GM12878 (cell line): Measurements from ENCODE around the gene SERP1. TPM values are rescaled to one million over a fixed set of nuclear protein-coding genes. Genes with fewer than 3 reads are reported as not detected.
A peak's percentile ranks its signal among the peaks of the same experiment; 100 is the strongest.

ENCODE experiments used
- ATAC-seq: fragments of 200-7000 bp; cut with Tn5 transposase; 3 replicates; pipeline ENCODE4 v1.9.1; 2020; ENCODE audit warnings: mild to moderate bottlenecking, moderate library complexity
- BruUV-seq: library from RNA; stranded (reverse); fragments of 400-500 nt; replicated peaks from 2 replicates; lab custom pipeline; 2021; lab: Mats Ljungman, UMichigan
- CTCF ChIA-PET: fragments of 300-600 bp; sonication (Branson Sonifier 250); formaldehyde crosslinking; extraction: SDS; loops from one replicate; lab custom pipeline; 2021; ENCODE audit warnings: inconsistent platforms; lab: Yijun Ruan, JAX
- POLR2A ChIA-PET: fragments of 350-600 bp; formaldehyde crosslinking; extraction: SDS; loops from one replicate; lab custom pipeline; 2021; ENCODE audit warnings: inconsistent platforms; lab: Charles Lee
- RAD21 ChIA-PET: fragments of 300-600 bp; sonication (Branson Sonifier 250); formaldehyde crosslinking; loops from one replicate; lab custom pipeline; 2023; ENCODE audit warnings: antibody characterized with exemption; ENCODE audit not compliant: unreplicated experiment; lab: Charles Lee
- SMC1A ChIA-PET: fragments of 300-600 bp; sonication (Branson Sonifier 250); formaldehyde crosslinking; loops from one replicate; lab custom pipeline; 2023; ENCODE audit not compliant: unreplicated experiment, uncharacterized antibody; lab: Charles Lee
- DNase-seq: peaks from one replicate; pipeline ENCODE4 v3.0.0-alpha.2; 2011; ENCODE audit warnings: low read depth, low spot score
- FAIRE-seq: peaks from 3 replicates; lab custom pipeline; 2011; peaks lifted over from hg19 to GRCh38; lab: Jason Lieb, UNC
- H2AFZ ChIP-seq: 2 replicates; pipeline ENCODE4 v1.6.0; 2011; ENCODE audit warnings: low read depth, low read length, control low read depth; ENCODE audit not compliant: control insufficient read depth
- H3K27ac ChIP-seq: 2 replicates; pipeline ENCODE4 v1.5.1; 2011; ENCODE audit warnings: control low read depth; ENCODE audit not compliant: control insufficient read depth, insufficient read depth
- H3K27me3 ChIP-seq, 2 experiments: replicated peaks in 1 of 2; 2 replicates each; pipeline versions ENCODE4 v1.6.0 to v1.6.1; 2011; ENCODE audit warnings: low read length in 1 of 2; ENCODE audit not compliant: control insufficient read depth in 2 of 2, insufficient read depth in 2 of 2
- H3K36me3 ChIP-seq, 2 experiments: 2 replicates each; pipeline ENCODE4 v1.5.1; 2011; ENCODE audit warnings: low read length in 1 of 2; ENCODE audit not compliant: control insufficient read depth in 2 of 2, insufficient read depth in 2 of 2
- H3K4me1 ChIP-seq: 2 replicates; pipeline ENCODE4 v1.6.1; 2011; ENCODE audit warnings: mild to moderate bottlenecking, low read length, moderate library complexity, mixed read lengths; ENCODE audit not compliant: control insufficient read depth, insufficient read depth
- H3K4me2 ChIP-seq: 2 replicates; pipeline ENCODE4 v1.6.0; 2011; ENCODE audit warnings: control low read depth; ENCODE audit not compliant: control insufficient read depth, insufficient read depth
- H3K4me3 ChIP-seq: fragments of 200-600 bp; sonication (generic); 2 replicates; pipeline ENCODE4 v1.5.1; 2016
- H3K79me2 ChIP-seq: 2 replicates; pipeline ENCODE4 v1.6.0; 2011; ENCODE audit warnings: low read length; ENCODE audit not compliant: control insufficient read depth, insufficient read depth
- H3K9ac ChIP-seq: 2 replicates; pipeline ENCODE4 v1.8.0; 2011; ENCODE audit warnings: low read length, control low read depth, mixed read lengths; ENCODE audit not compliant: control insufficient read depth, insufficient read depth
- H3K9me3 ChIP-seq: replicated peaks from 3 replicates; pipeline ENCODE4 v1.5.1; 2011; ENCODE audit warnings: mild to moderate bottlenecking, low read length; ENCODE audit not compliant: control insufficient read depth, insufficient read depth
- H4K20me1 ChIP-seq: 2 replicates; pipeline ENCODE4 v1.6.0; 2011; ENCODE audit not compliant: control insufficient read depth, insufficient read depth
- ATF3 ChIP-seq: IDR thresholded peaks from 2 replicates; pipeline ENCODE4 v1.6.1; 2011; ENCODE audit warnings: low read depth, mild to moderate bottlenecking, low read length, moderate library complexity, borderline replicate concordance; ENCODE audit errors: extremely low read depth
- ETV6 ChIP-seq, 2 experiments: fragments of 450-650 bp in 1 of 2; IDR thresholded peaks in 1 of 2; conservative IDR thresholded peaks in 1 of 2; 2 replicates each; pipeline ENCODE4 v1.6.1; 2014; ENCODE audit warnings: antibody characterized with exemption in 1 of 2, borderline replicate concordance in 1 of 2, low read depth in 1 of 2, mild to moderate bottlenecking in 1 of 2, moderate library complexity in 1 of 2
- IKZF1 ChIP-seq: fragments of 450-650 bp; conservative IDR thresholded peaks from 2 replicates; pipeline ENCODE4 v1.6.1; 2017; ENCODE audit warnings: antibody characterized with exemption, mild to moderate bottlenecking
- JUND ChIP-seq: IDR thresholded peaks from 2 replicates; pipeline ENCODE4 v1.6.1; 2012; ENCODE audit warnings: low read depth, mild to moderate bottlenecking, low read length, improper control_type of control experiment, moderate library complexity
- PBX3 ChIP-seq: IDR thresholded peaks from 2 replicates; pipeline ENCODE4 v1.6.1; 2011; ENCODE audit warnings: mild to moderate bottlenecking, low read depth, low read length, moderate library complexity; ENCODE audit not compliant: insufficient replicate concordance
- STAT1 ChIP-seq: fragments of 450-650 bp; conservative IDR thresholded peaks from 2 replicates; pipeline ENCODE4 v1.6.1; 2014; ENCODE audit warnings: antibody characterized with exemption, mild to moderate bottlenecking
- YY1 ChIP-seq: IDR thresholded peaks from 2 replicates; pipeline ENCODE4 v1.6.1; 2011; ENCODE audit warnings: low read depth, mild to moderate bottlenecking, low read length
- ZNF24 ChIP-seq: fragments of 450-650 bp; IDR thresholded peaks from 2 replicates; pipeline ENCODE4 v1.6.1; 2017; ENCODE audit warnings: antibody characterized with exemption, mild to moderate bottlenecking
- WGBS: methylation state at CpG from one replicate; pipeline ENCODE4 v1.1.6; 2016; ENCODE audit warnings: low lambda C conversion rate; ENCODE audit not compliant: insufficient replicate concordance, insufficient coverage; ENCODE audit errors: missing lambda C conversion rate; 5-methylcytosine and 5-hydroxymethylcytosine counted together
- in situ Hi-C: fragments of 300-500 bp; cut with MboI; formaldehyde crosslinking; loops from 9 replicates; pipeline ENCODE4 v1.14.3; 2018; ENCODE audit warnings: mixed read lengths
- intact Hi-C: fragments of 100-400 bp; cut with micrococcal nuclease; formaldehyde crosslinking; loops from one replicate; pipeline ENCODE4 v1.14.2; 2022; ENCODE audit not compliant: unreplicated experiment
- polyA plus RNA-seq, 11 experiments: library from polyadenylated mRNA; depleted of rRNA in 4 of 11; unstranded in 6 of 11; stranded (reverse) in 5 of 11; fragments of >200 nt; fragmentation: Nextera tagmentation in 4 of 11; fragmentation: Illumina TruSeq in 1 of 11; extraction: Ambion mirVana in 4 of 11; extraction: Trizol in 1 of 11; gene quantifications; 1 replicate in 1 of 11; 2 replicates in 10 of 11; pipeline versions ENCODE4 v1.2.1 to v1.2.3, GENCODE V29; 2011 to 2016; ENCODE audit warnings: inconsistent platforms in 2 of 11, missing spikeins in 2 of 11, low read depth in 1 of 11
- total RNA-seq, 4 experiments: library from RNA; depleted of rRNA in 3 of 4; stranded (reverse); fragments of >200 nt in 3 of 4; fragmentation: Illumina TruSeq in 1 of 4; extraction: Trizol in 1 of 4; gene quantifications; 2 replicates each; pipeline versions ENCODE4 v1.2.1 to v1.2.3, GENCODE V29; 2013 to 2021
- TF ChIP-seq, protein P1 (sequence below): fragments of 450-650 bp; IDR thresholded peaks from 2 replicates; pipeline ENCODE4 v1.6.1; 2018; ENCODE audit warnings: mild to moderate bottlenecking, low read depth, moderate library complexity; ENCODE audit not compliant: partially characterized antibody

The SERP1 gene
- total and polyA plus RNA-seq, 10 of the 15 experiments (the other 5 are each of a cell fraction or from before 2014, with no cell fraction given): 31.1 to 242 (median 87.0) TPM

DNA sequence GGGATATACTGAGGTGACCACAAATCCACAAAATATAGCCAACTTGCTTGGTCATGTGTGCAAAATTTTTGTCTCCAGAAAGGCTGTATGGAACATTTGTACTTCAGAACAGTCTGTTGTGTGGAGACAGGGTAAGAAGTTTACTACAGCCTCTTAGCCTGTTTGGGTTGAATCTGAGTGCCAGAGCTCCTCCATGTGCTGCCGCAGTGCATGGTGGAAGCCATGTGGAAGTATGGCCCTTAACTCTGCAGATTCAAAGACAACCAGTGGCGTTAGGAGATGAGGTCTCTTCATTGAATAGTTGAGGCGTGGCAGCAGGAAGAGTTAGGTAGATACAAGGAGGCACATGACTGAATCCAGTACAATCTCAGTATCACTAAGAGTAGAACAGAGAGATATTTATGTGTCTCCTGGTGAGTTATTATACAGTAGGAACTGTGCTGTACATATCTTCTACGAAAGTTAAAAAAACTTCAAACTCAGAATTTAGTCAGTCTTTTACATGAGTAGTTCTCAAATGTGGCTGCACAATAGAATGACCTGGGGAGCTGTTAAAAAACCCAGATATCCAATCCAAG, 9.7 kb upstream of the SERP1 start:
- Histone ChIP-seq H3K27me3 (no peaks in the 10 kb centered on the region), H3K4me3 (no peak overlapping the region), H2AFZ (no peak overlapping the region), H3K9ac (no peak overlapping the region), H3K27ac (no peak overlapping the region), H3K9me3 (no peaks in the 10 kb centered on the region; the same call in 2 of the 3 replicates), H3K36me3 (peaks cover 0 to 19% of the 10 kb centered on the region in 2 experiments; a peak in 3 of 4 replicates), H3K79me2 (peaks cover 50% of the 10 kb centered on the region), H4K20me1 (no peaks in the 10 kb centered on the region), H3K4me1 (no peaks in the 10 kb centered on the region), H3K4me2 (no peak overlapping the region)
- no TSS peak for BruUV-seq
- intact Hi-C loops (no loop called here), in situ Hi-C loops (no loop called here)
- RAD21 ChIA-PET: interaction anchor here (1.2 kb wide), 1 partner anchor 9 kb away, joined by 4 read pairs; the partner anchor contains the start of gene EIF2A
- TF ChIP-seq YY1: no peak
- no peak for TF ChIP-seq ZNF24
- no peak for TF ChIP-seq IKZF1
- TF ChIP-seq JUND: no peak
- TF ChIP-seq, protein P1, sequence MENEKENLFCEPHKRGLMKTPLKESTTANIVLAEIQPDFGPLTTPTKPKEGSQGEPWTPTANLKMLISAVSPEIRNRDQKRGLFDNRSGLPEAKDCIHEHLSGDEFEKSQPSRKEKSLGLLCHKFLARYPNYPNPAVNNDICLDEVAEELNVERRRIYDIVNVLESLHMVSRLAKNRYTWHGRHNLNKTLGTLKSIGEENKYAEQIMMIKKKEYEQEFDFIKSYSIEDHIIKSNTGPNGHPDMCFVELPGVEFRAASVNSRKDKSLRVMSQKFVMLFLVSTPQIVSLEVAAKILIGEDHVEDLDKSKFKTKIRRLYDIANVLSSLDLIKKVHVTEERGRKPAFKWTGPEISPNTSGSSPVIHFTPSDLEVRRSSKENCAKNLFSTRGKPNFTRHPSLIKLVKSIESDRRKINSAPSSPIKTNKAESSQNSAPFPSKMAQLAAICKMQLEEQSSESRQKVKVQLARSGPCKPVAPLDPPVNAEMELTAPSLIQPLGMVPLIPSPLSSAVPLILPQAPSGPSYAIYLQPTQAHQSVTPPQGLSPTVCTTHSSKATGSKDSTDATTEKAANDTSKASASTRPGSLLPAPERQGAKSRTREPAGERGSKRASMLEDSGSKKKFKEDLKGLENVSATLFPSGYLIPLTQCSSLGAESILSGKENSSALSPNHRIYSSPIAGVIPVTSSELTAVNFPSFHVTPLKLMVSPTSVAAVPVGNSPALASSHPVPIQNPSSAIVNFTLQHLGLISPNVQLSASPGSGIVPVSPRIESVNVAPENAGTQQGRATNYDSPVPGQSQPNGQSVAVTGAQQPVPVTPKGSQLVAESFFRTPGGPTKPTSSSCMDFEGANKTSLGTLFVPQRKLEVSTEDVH: no peak
- TF ChIP-seq STAT1: no peak
- no peak for TF ChIP-seq PBX3
- TF ChIP-seq ATF3: no peak
- TF ChIP-seq ETV6 (conservative IDR thresholded peaks at IDR 0.05 in 1 of 2, IDR thresholded peaks at IDR 0.05 in 1 of 2; ENCODE audit: borderline replicate concordance in 1 of 2, low read depth in 1 of 2): no peak
- DNase-seq: no peak
- ATAC-seq: peak; percentile 58
- SMC1A ChIA-PET: interaction anchor here (1.2 to 1.7 kb wide), 6 partner anchors 13 to 42 kb away, joined by 3 to 8 read pairs (median 6); no protein-coding TSS in a partner anchor
- FAIRE-seq: no peak
- WGBS: 35% methylated on average over 4 of the region's 4 CpGs
- POLR2A ChIA-PET: interaction anchor here (1.0 kb wide), 1 partner anchor 9 kb away, joined by 4 read pairs; no protein-coding TSS in a partner anchor
- CTCF ChIA-PET: interaction anchor here (1.1 to 1.5 kb wide), 3 partner anchors 15 to 232 kb away, joined by 3 to 4 read pairs (median 4); no protein-coding TSS in a partner anchor
